Nephron progenitor cell (in vitro differentiated cells): ENCODE data around the gene FNDC3B.

Experiments used
- DNase-seq: peaks from one replicate; pipeline ENCODE4 v3.0.0; 2021
- H3K27ac Mint-ChIP-seq: 2 replicates; pipeline ENCODE4 v1.8.0; 2021; ENCODE audit warnings: mild to moderate bottlenecking, moderate library complexity, mixed read lengths
- H3K27me3 Mint-ChIP-seq: 2 replicates; pipeline ENCODE4 v1.8.0; 2021; ENCODE audit warnings: mild to moderate bottlenecking, low read depth, mixed read lengths; ENCODE audit not compliant: poor library complexity
- H3K36me3 Mint-ChIP-seq: 2 replicates; pipeline ENCODE4 v1.8.0; 2021; ENCODE audit warnings: low read depth, mixed read lengths
- H3K4me1 Mint-ChIP-seq: 2 replicates; pipeline ENCODE4 v1.8.0; 2021; ENCODE audit warnings: mixed read lengths
- H3K4me3 Mint-ChIP-seq: 2 replicates; pipeline ENCODE4 v1.8.0; 2021; ENCODE audit warnings: mild to moderate bottlenecking, moderate library complexity, mixed read lengths
- H3K9me3 Mint-ChIP-seq: 2 replicates; pipeline ENCODE4 v1.8.0; 2021; ENCODE audit warnings: mild to moderate bottlenecking, moderate library complexity, mixed read lengths
- TF ChIP-seq, protein P1 (sequence below): fragments of 200-600 bp; sonication (generic); IDR thresholded peaks from 2 replicates; pipeline ENCODE4 v1.5.0; 2021; ENCODE audit warnings: antibody characterized with exemption

The FNDC3B gene

DNA sequence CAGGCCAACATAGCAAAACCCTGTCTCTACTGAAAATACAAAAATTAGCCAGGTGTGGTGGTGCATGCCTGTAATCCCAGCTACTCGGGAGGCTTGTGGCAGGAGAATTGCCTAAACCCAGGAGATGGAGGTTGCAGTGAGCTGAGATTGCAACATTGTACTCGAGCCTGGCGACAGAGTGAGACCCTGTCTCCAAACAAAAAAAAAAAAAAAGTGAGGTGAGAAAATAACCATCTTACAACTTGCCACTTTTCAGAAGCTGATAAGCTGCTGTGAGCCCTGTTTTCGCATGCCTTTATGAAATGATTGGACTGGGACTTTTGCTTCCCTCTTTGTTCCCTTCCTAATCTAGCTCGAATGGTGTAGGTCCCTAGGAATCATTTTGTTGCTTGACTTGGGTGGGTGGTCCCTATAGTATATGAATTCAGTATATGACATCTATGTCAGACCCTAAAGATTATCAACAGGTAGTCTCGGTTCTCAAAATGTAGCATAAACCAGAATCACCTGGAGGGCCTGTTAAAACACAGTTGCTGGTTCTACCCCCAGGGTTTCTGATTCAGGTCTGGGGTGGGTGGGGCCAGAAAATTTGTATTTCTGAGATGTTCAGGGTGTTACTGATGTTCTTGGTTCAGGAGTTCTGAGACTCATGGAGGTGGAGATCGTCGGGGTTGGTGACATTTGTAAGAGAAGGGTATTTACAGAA lies 107.9 kb downstream of the FNDC3B start:
- Mint-ChIP-seq H3K4me1 (peaks cover 55% of the 10 kb centered on the region), H3K27ac (peak overlapping the region; percentile 55), H3K36me3 (peaks cover 44% of the 10 kb centered on the region), H3K4me3 (no peak overlapping the region), H3K9me3 (peaks cover 5% of the 10 kb centered on the region), H3K27me3 (no peaks in the 10 kb centered on the region)
- TF ChIP-seq, protein P1, sequence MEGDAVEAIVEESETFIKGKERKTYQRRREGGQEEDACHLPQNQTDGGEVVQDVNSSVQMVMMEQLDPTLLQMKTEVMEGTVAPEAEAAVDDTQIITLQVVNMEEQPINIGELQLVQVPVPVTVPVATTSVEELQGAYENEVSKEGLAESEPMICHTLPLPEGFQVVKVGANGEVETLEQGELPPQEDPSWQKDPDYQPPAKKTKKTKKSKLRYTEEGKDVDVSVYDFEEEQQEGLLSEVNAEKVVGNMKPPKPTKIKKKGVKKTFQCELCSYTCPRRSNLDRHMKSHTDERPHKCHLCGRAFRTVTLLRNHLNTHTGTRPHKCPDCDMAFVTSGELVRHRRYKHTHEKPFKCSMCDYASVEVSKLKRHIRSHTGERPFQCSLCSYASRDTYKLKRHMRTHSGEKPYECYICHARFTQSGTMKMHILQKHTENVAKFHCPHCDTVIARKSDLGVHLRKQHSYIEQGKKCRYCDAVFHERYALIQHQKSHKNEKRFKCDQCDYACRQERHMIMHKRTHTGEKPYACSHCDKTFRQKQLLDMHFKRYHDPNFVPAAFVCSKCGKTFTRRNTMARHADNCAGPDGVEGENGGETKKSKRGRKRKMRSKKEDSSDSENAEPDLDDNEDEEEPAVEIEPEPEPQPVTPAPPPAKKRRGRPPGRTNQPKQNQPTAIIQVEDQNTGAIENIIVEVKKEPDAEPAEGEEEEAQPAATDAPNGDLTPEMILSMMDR: no peak
- DNase-seq: no peak

DNA sequence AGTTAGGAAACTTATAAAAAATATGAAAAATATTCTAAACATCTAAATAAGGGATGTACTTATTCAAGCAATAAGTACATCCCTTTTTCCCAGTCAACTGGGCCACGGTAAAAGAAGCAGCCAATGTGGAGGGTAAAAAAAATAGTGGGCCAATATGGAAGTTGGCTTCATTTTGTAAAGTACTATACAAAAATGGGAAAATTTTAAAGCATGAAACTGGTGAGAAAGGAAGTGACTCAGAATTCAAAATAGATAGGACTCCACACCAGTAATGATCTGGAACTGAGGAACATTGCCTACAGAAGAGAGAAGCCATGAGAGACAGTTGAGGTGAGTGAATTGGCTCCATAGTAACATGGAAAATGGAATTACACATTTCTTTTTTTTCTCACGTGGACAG lies 108.9 kb downstream of the FNDC3B start:
- TF ChIP-seq, protein P1: no peak
- H3K9me3 Mint-ChIP-seq: no peaks in the 10 kb centered on the region
- H3K4me3 Mint-ChIP-seq: no peak overlapping the region
- H3K4me1 Mint-ChIP-seq: peaks cover 57% of the 10 kb centered on the region
- no peaks in the 10 kb centered on the region for H3K27me3 Mint-ChIP-seq
- H3K27ac Mint-ChIP-seq: no peak overlapping the region
- peaks cover 35% of the 10 kb centered on the region for H3K36me3 Mint-ChIP-seq
- DNase-seq: no peak

DNA sequence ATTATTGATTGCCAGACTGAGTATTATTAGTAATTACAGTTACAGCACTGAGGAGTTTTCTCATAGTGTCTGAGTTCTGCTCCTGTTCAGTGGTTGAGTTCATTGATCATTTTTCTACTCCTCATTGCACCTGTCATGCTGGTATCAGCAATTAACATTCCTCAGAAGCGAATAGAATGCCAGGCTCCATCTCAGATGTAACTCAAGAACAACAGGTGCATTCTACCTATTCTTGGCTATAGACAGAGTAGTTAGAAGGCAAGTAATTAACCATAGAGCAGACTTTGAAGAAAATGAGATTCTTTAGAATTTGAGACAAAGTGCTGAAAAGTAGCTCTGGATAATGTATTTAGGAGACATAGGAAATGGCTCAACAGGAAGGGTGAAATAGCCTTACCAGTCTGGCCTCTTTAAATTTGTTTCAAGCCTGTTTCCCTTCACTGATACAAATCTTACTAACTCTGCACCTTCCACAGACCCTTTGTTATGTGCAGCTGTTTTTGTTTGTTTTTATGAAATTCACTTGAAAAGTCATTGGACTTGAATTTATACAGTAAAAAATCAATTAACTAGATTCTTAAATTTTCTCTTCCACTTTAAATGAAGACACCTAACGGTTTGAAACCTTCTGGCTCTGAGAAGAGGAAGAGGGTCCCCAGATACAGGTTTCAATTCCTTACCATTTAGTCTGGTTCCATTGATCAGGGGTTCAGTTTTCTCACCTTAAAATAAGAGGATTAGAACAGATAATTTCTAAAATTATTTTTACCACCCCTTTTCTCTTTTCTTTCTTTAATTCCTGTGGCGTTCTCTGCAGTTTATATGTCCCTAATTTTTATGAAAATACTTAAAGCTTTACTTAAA lies 109.6 kb downstream of the FNDC3B start:
- DNase-seq: no peak
- H3K27ac Mint-ChIP-seq: peak overlapping the region; percentile 48
- H3K4me3 Mint-ChIP-seq: no peak overlapping the region
- TF ChIP-seq, protein P1: no peak
- no peaks in the 10 kb centered on the region for H3K27me3 Mint-ChIP-seq
- no peaks in the 10 kb centered on the region for H3K9me3 Mint-ChIP-seq
- peaks cover 29% of the 10 kb centered on the region for H3K36me3 Mint-ChIP-seq
- H3K4me1 Mint-ChIP-seq: peaks cover 61% of the 10 kb centered on the region

DNA sequence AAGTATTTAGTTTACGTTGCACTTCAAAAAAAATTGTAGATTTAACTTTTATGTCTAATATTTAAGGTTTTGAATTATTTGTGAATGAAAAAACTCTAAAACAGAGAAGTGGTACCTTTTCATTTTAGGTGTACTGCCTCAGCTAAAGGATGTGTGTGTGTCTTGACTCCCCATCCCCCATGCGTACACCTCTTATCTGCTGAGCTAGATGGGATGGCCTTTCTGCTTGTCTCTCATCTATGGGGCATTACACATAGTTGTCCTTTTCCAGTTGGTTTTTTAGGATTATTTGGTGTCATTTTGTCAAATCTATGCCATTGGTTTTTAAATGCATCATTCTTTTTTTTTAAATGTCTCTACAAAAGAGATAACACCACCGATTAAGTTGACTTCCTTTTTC lies 110.9 kb downstream of the FNDC3B start:
- H3K27ac Mint-ChIP-seq: peak overlapping the region; percentile 78

DNA sequence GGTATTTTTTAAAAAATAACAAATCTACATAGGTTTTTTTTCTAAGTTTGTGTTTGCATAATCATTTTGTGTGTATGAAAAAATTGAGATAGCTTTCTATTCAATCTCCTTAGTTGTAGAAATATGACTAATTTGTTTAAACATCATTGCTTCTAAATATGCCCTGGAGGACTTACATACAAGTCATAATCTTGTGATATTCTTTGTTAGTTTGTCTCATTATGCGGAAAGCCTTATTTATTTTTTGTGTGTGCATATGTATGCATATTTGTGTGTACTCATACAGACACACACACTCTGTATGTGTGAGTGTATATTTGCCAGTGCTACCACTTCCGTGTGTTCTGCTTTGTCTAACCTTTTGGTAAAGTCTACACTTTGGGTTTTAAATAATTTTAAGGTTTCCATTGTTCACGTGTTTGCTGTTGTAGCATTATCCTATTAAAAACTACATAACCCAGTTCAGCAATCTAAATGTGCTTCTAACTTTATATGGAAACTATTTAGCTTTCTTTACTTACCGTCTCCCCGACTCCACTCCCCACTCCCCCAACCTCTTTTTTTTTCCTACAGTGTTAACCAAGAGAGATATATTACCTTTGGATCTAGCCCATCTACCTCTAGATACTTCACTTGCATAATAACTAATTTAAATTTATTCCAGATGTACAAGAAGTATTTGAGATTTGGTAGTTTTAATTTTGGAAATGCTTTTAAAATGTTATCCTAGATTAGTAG lies 111.7 kb downstream of the FNDC3B start:
- peaks cover 15% of the 10 kb centered on the region for H3K36me3 Mint-ChIP-seq
- peaks cover 3% of the 10 kb centered on the region for H3K27me3 Mint-ChIP-seq
- no peak for DNase-seq
- TF ChIP-seq, protein P1: no peak
- peaks cover 70% of the 10 kb centered on the region for H3K4me1 Mint-ChIP-seq
- H3K9me3 Mint-ChIP-seq: no peaks in the 10 kb centered on the region
- no peak overlapping the region for H3K27ac Mint-ChIP-seq
- no peak overlapping the region for H3K4me3 Mint-ChIP-seq

More for the DNA sequence above, 110.9 kb downstream of the FNDC3B start:
- Mint-ChIP-seq H3K4me3 (no peak overlapping the region), H3K36me3 (peaks cover 19% of the 10 kb centered on the region), H3K27me3 (peaks cover 3% of the 10 kb centered on the region), H3K4me1 (peaks cover 64% of the 10 kb centered on the region), H3K9me3 (no peaks in the 10 kb centered on the region)
- DNase-seq: no peak
- TF ChIP-seq, protein P1: no peak
